HG02973 (cell line): ENCODE data around the gene ZNF140.

Experiments used
- ATAC-seq: cut with Tn5 transposase; IDR thresholded peaks from one replicate; pipeline ENCODE4 v1.9.1; 2021; ENCODE audit warnings: moderate library complexity; ENCODE audit not compliant: unreplicated experiment

The ZNF140 gene

GRCh38 chr12:133130038-133130807 lies 49.5 kb downstream of the ZNF140 start, which contains the start of the genes ZNF10 and ZNF891:
Gene ZNF10, plus strand, starts transcription at chr12:133130627. Its CDS starts 13,866 bp downstream, at chr12:133144493.
Gene ZNF891, minus strand, starts transcription at chr12:133130274. Its CDS starts 8,356 bp downstream, at chr12:133121918.
- ATAC-seq: peak; percentile 88

DNA sequence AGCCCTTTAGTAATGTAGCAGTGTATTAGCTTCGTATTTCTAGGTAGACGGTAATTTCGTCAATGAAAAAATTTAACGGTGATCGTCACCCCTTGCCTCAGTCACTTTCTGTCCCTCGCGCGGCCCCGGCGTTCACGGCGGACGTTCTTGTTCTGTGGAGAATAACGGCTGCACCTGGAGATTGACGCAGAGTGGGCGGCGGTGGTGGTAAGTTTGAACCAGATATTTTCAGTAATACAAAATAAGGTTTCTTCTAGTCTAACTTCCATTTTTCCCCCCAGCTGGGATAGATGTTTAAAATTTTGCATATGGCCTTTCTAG lies 50.0 kb downstream of the ZNF140 start:
- peak; percentile 3 for ATAC-seq

- no peak for ATAC-seq
These were observed 55.0 kb downstream of the ZNF140 start for GRCh38 chr12:133135747-133136146.

DNA sequence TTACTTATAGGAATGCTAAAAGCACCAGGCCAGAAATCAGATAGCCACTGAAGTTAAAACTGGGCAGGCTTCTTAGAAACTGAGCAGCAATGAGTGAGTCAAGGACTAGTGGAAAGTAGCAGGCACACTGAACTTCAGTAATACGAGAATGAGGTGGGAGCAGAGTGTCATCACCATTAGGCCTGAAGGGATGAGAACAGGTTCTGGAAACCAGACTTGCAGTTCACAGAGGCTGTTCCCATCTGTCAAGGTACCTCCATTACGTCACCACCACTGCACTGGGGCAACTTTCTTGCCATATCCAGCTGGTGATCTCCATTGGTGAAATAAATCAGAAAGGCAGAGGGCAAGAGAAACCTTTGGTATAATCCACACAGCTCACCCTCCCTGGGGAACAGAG lies 65.3 kb downstream of the ZNF140 start:
- no peak for ATAC-seq

- no peak for ATAC-seq
These were observed 75.5 kb downstream of the ZNF140 start for GRCh38 chr12:133156125-133156690.
